SK-N-SH (cell line): ENCODE data around the gene CACNA2D1. TPM values are rescaled to one million over a fixed set of nuclear protein-coding genes. Genes with fewer than 3 reads are reported as not detected.

Experiments
- CTCF ChIA-PET: fragments of 300-600, 350-600 bp; formaldehyde crosslinking; extraction: SDS; loops from one replicate; lab custom pipeline; 2021; lab: Yijun Ruan, JAX
- POLR2A ChIA-PET: fragments of 350-600 bp; sonication (Branson Sonifier 250); formaldehyde crosslinking; extraction: SDS; loops from one replicate; lab custom pipeline; 2020; ENCODE audit warnings: antibody characterized with exemption, inconsistent platforms; lab: Yijun Ruan, JAX
- DNase-seq: peaks from one replicate; pipeline ENCODE4 v3.0.0; 2012
- H2AFZ ChIP-seq: fragments of 200-600 bp; sonication (generic); 2 replicates; pipeline ENCODE4 v1.8.1; 2016; ENCODE audit warnings: antibody characterized with exemption, mild to moderate bottlenecking, low read depth
- H3F3A ChIP-seq: fragments of 200-600 bp; sonication (generic); replicated peaks from 2 replicates; pipeline ENCODE3; 2016; ENCODE audit warnings: antibody characterized with exemption, mild to moderate bottlenecking; ENCODE audit not compliant: insufficient read depth
- H3K27ac ChIP-seq, 2 experiments: fragments of 200-500 bp in 1 of 2; fragments of 200-600 bp in 1 of 2; sonication (Bioruptor generic) in 1 of 2; sonication (generic), shearing (Covaris generic) in 1 of 2; 2 replicates each; pipeline versions ENCODE4 v1.5.1 to v1.6.1; 2014 to 2016; ENCODE audit warnings: low read depth in 2 of 2, inconsistent platforms in 1 of 2, low read length in 1 of 2, mild to moderate bottlenecking in 1 of 2, mixed read lengths in 1 of 2
- H3K27me3 ChIP-seq: fragments of 200-600 bp; sonication (generic), shearing (Covaris generic); 2 replicates; pipeline ENCODE4 v1.6.1; 2016; ENCODE audit warnings: mixed run types; ENCODE audit not compliant: insufficient read depth
- H3K36me3 ChIP-seq, 2 experiments: fragments of 200-500 bp in 1 of 2; fragments of 200-600 bp in 1 of 2; sonication (Bioruptor generic) in 1 of 2; sonication (generic) in 1 of 2; replicated peaks in 1 of 2; 2 replicates each; pipeline versions ENCODE3 to v1.5.1; 2014 to 2016; ENCODE audit warnings: low read length in 1 of 2, mild to moderate bottlenecking in 1 of 2; ENCODE audit not compliant: insufficient read depth in 2 of 2, control insufficient read depth in 1 of 2
- H3K4me1 ChIP-seq, 2 experiments: fragments of 200-500 bp in 1 of 2; fragments of 200-600 bp in 1 of 2; sonication (Bioruptor generic) in 1 of 2; sonication (generic), shearing (Covaris generic) in 1 of 2; 2 replicates each; pipeline versions ENCODE4 v1.5.1 to v1.6.1; 2014 to 2016; ENCODE audit warnings: low read depth in 1 of 2, low read length in 1 of 2, mixed run types in 1 of 2; ENCODE audit not compliant: insufficient read depth in 2 of 2, control insufficient read depth in 1 of 2
- H3K4me2 ChIP-seq: fragments of 200-600 bp; sonication (generic), shearing (Covaris generic); 2 replicates; pipeline ENCODE4 v1.6.1; 2017; ENCODE audit warnings: mixed run types
- H3K4me3 ChIP-seq, 2 experiments: fragments of 200-500 bp in 1 of 2; fragments of 200-600 bp in 1 of 2; sonication (Bioruptor generic) in 1 of 2; sonication (generic), shearing (Covaris generic) in 1 of 2; 2 replicates each; pipeline versions ENCODE4 v1.5.1 to v1.8.1; 2014 to 2016; ENCODE audit warnings: low read depth in 2 of 2, inconsistent platforms in 1 of 2, low read length in 1 of 2, mild to moderate bottlenecking in 1 of 2, mixed read lengths in 1 of 2, moderate library complexity in 1 of 2
- H3K79me2 ChIP-seq: fragments of 200-600 bp; sonication (generic); 2 replicates; pipeline ENCODE4 v1.8.1; 2017; ENCODE audit warnings: mild to moderate bottlenecking; ENCODE audit not compliant: insufficient read depth
- H3K9ac ChIP-seq: fragments of 200-600 bp; sonication (generic); 2 replicates; pipeline ENCODE4 v1.6.1; 2017; ENCODE audit warnings: mixed run types
- H3K9me2 ChIP-seq: fragments of 200-600 bp; sonication (generic); 2 replicates; pipeline ENCODE4 v1.6.1; 2017; ENCODE audit warnings: mixed run types
- H3K9me3 ChIP-seq: fragments of 200-600 bp; sonication (generic); 2 replicates; pipeline ENCODE4 v1.6.1; 2017; ENCODE audit warnings: mixed run types, mild to moderate bottlenecking, moderate library complexity
- H4K20me1 ChIP-seq: fragments of 200-600 bp; sonication (generic); 2 replicates; pipeline ENCODE4 v1.6.1; 2017; ENCODE audit warnings: mild to moderate bottlenecking, mixed run types; ENCODE audit not compliant: insufficient read depth
- EP300 ChIP-seq, 2 experiments: IDR thresholded peaks; 2 replicates each; pipeline versions ENCODE4 v1.4.0 to v1.6.1; 2012; ENCODE audit warnings: borderline replicate concordance in 1 of 2, low read depth in 1 of 2, low read length in 1 of 2
- FOSL2 ChIP-seq: IDR thresholded peaks from 2 replicates; pipeline ENCODE4 v1.4.0; 2012; ENCODE audit warnings: low read depth, mild to moderate bottlenecking, moderate library complexity, borderline replicate concordance
- MEF2A ChIP-seq: IDR thresholded peaks from 2 replicates; pipeline ENCODE4 v1.4.0; 2012; ENCODE audit warnings: low read depth, borderline replicate concordance
- MXI1 ChIP-seq: IDR thresholded peaks from 2 replicates; pipeline ENCODE4 v1.6.1; 2012; ENCODE audit warnings: mild to moderate bottlenecking, low read depth, low read length, improper control_type of control experiment
- NFIC ChIP-seq: IDR thresholded peaks from 2 replicates; pipeline ENCODE4 v1.4.0; 2012; ENCODE audit warnings: borderline replicate concordance
- RAD21 ChIP-seq: IDR thresholded peaks from 2 replicates; pipeline ENCODE4 v1.6.1; 2012; ENCODE audit warnings: mild to moderate bottlenecking, low read length
- SIN3A ChIP-seq: IDR thresholded peaks from 2 replicates; pipeline ENCODE4 v1.6.1; 2012; ENCODE audit warnings: low read depth, mild to moderate bottlenecking, low read length, moderate library complexity, borderline replicate concordance
- SMC3 ChIP-seq: IDR thresholded peaks from 2 replicates; pipeline ENCODE4 v1.6.1; 2012; ENCODE audit warnings: low read depth, low read length, improper control_type of control experiment
- WGBS: methylation state at CpG from one replicate; pipeline ENCODE4 v1.1.6; 2017; ENCODE audit warnings: low lambda C conversion rate; 5-methylcytosine and 5-hydroxymethylcytosine counted together
- polyA plus RNA-seq, 3 experiments: library from polyadenylated mRNA; depleted of rRNA; stranded (reverse); fragments of >200 nt; gene quantifications; 2 replicates each; pipeline ENCODE4 v1.2.3, GENCODE V29; 2012
- TF ChIP-seq, protein P1 (sequence below): fragments of 200-600 bp; sonication (generic); IDR thresholded peaks from 2 replicates; pipeline ENCODE4 v1.6.1; 2017; ENCODE audit warnings: antibody characterized with exemption, mild to moderate bottlenecking, moderate library complexity
- TF ChIP-seq, protein P2 (sequence below): IDR thresholded peaks from 2 replicates; pipeline ENCODE4 v1.4.0; 2012; ENCODE audit warnings: low read depth
- TF ChIP-seq, protein P3 (sequence below): IDR thresholded peaks from 2 replicates; pipeline ENCODE4 v1.4.0; 2012; ENCODE audit warnings: low read depth, borderline replicate concordance
- TF ChIP-seq, protein P4 (sequence below): IDR thresholded peaks from 2 replicates; pipeline ENCODE4 v1.6.1; 2012; ENCODE audit warnings: mild to moderate bottlenecking, low read depth, low read length, moderate library complexity
- TF ChIP-seq, protein P5 (sequence below): IDR thresholded peaks from 2 replicates; pipeline ENCODE4 v1.4.0; 2012; ENCODE audit warnings: low read depth, borderline replicate concordance

The CACNA2D1 gene
- polyA plus RNA-seq, 1 of the 3 experiments (the other 2 are of a cell fraction): 3.4 TPM

- TF ChIP-seq, protein P1, sequence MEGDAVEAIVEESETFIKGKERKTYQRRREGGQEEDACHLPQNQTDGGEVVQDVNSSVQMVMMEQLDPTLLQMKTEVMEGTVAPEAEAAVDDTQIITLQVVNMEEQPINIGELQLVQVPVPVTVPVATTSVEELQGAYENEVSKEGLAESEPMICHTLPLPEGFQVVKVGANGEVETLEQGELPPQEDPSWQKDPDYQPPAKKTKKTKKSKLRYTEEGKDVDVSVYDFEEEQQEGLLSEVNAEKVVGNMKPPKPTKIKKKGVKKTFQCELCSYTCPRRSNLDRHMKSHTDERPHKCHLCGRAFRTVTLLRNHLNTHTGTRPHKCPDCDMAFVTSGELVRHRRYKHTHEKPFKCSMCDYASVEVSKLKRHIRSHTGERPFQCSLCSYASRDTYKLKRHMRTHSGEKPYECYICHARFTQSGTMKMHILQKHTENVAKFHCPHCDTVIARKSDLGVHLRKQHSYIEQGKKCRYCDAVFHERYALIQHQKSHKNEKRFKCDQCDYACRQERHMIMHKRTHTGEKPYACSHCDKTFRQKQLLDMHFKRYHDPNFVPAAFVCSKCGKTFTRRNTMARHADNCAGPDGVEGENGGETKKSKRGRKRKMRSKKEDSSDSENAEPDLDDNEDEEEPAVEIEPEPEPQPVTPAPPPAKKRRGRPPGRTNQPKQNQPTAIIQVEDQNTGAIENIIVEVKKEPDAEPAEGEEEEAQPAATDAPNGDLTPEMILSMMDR: no peak
- TF ChIP-seq NFIC (no peak), SMC3 (no peak), RAD21 (no peak)
Observed at GRCh38 chr7:82375129-82375528, 68.4 kb downstream of the CACNA2D1 start (continued).

GRCh38 chr7:82373926-82374635 lies 69.5 kb downstream of the CACNA2D1 start:
- no peak for DNase-seq
- Histone ChIP-seq H3K27me3 (no peaks in the 10 kb centered on the region), H2AFZ (no peak overlapping the region), H3K9me2 (no peaks in the 10 kb centered on the region), H3F3A (no peaks in the 10 kb centered on the region), H3K4me3 (no peak overlapping the region), H3K27ac (peak overlapping the region in 1 of 2 experiments; percentile 23; a peak in 1 of 4 replicates), H3K79me2 (peaks cover 4% of the 10 kb centered on the region; the same call in 1 of the 2 replicates), H3K4me2 (no peak overlapping the region), H3K4me1 (peaks cover 5 to 26% of the 10 kb centered on the region in 2 experiments; a peak in 3 of 4 replicates), H3K9ac (no peak overlapping the region), H3K9me3 (no peaks in the 10 kb centered on the region), H3K36me3 (no peaks in the 10 kb centered on the region), H4K20me1 (no peaks in the 10 kb centered on the region)
- CTCF ChIA-PET: interaction anchor here (1.0 to 1.2 kb wide), 2 partner anchors 14 to 15 kb away, joined by 3 to 5 read pairs; no protein-coding TSS in a partner anchor
- 78% methylated on average over 7 of the region's 7 CpGs for WGBS
- POLR2A ChIA-PET: no interaction called here
- TF ChIP-seq, protein P2, sequence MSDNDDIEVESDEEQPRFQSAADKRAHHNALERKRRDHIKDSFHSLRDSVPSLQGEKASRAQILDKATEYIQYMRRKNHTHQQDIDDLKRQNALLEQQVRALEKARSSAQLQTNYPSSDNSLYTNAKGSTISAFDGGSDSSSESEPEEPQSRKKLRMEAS: no peak
- 0 out of 2 replicates have a peak, but pooled peaks have one; percentile 3 for TF ChIP-seq SMC3

DNA sequence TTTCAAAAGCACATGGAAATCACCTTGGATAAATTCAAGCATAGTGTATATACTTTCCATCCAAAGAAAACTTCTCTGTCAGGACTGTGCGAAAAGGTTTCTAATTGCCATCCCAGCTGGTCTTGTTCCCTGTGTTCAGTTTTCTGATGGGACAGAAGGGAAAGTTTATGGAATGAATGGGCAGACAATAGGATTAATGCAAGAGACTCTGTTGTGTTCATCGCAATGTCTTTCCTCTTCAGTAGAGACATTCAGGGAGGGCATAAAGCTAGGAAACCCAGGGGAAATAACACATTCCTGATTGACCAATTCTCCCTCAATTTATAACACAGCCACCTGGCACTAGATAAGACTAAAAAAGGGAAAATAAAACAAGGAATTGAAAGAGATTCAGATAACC lies 78.9 kb downstream of the CACNA2D1 start:
- peaks cover 17% of the 10 kb centered on the region for H3F3A ChIP-seq
- WGBS: 95% methylated on average over 2 of the region's 2 CpGs
- H3K36me3 ChIP-seq: no peaks in the 10 kb centered on the region
- no peak overlapping the region; a peak in 1 of 4 replicates for H3K27ac ChIP-seq
- H3K4me3 ChIP-seq: no peak overlapping the region
- no peaks in the 10 kb centered on the region for H3K27me3 ChIP-seq
- H3K9me3 ChIP-seq: no peaks in the 10 kb centered on the region
- ChIA-PET CTCF (no interaction called here), POLR2A (no interaction called here)
- no peak overlapping the region for H3K9ac ChIP-seq
- no peak for DNase-seq
- H3K4me2 ChIP-seq: no peak overlapping the region
- H3K4me1 ChIP-seq: peaks cover 0 to 10% of the 10 kb centered on the region in 2 experiments; a peak in 2 of 4 replicates
- no peaks in the 10 kb centered on the region for H3K79me2 ChIP-seq
- H3K9me2 ChIP-seq: no peaks in the 10 kb centered on the region
- no peaks in the 10 kb centered on the region for H4K20me1 ChIP-seq
- no peak overlapping the region for H2AFZ ChIP-seq
- TF ChIP-seq MEF2A: no peak
- TF ChIP-seq SMC3: no peak
- TF ChIP-seq NFIC: no peak
- no peak for TF ChIP-seq MXI1
- TF ChIP-seq, protein P3, sequence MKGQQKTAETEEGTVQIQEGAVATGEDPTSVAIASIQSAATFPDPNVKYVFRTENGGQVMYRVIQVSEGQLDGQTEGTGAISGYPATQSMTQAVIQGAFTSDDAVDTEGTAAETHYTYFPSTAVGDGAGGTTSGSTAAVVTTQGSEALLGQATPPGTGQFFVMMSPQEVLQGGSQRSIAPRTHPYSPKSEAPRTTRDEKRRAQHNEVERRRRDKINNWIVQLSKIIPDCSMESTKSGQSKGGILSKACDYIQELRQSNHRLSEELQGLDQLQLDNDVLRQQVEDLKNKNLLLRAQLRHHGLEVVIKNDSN: no peak
- TF ChIP-seq FOSL2: no peak
- TF ChIP-seq, protein P4, sequence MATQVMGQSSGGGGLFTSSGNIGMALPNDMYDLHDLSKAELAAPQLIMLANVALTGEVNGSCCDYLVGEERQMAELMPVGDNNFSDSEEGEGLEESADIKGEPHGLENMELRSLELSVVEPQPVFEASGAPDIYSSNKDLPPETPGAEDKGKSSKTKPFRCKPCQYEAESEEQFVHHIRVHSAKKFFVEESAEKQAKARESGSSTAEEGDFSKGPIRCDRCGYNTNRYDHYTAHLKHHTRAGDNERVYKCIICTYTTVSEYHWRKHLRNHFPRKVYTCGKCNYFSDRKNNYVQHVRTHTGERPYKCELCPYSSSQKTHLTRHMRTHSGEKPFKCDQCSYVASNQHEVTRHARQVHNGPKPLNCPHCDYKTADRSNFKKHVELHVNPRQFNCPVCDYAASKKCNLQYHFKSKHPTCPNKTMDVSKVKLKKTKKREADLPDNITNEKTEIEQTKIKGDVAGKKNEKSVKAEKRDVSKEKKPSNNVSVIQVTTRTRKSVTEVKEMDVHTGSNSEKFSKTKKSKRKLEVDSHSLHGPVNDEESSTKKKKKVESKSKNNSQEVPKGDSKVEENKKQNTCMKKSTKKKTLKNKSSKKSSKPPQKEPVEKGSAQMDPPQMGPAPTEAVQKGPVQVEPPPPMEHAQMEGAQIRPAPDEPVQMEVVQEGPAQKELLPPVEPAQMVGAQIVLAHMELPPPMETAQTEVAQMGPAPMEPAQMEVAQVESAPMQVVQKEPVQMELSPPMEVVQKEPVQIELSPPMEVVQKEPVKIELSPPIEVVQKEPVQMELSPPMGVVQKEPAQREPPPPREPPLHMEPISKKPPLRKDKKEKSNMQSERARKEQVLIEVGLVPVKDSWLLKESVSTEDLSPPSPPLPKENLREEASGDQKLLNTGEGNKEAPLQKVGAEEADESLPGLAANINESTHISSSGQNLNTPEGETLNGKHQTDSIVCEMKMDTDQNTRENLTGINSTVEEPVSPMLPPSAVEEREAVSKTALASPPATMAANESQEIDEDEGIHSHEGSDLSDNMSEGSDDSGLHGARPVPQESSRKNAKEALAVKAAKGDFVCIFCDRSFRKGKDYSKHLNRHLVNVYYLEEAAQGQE: no peak
- TF ChIP-seq EP300 (IDR thresholded peaks at IDR 0.05; ENCODE audit: borderline replicate concordance in 1 of 2, low read depth in 1 of 2, low read length in 1 of 2): no peak
- no peak for TF ChIP-seq SIN3A
- TF ChIP-seq, protein P5, sequence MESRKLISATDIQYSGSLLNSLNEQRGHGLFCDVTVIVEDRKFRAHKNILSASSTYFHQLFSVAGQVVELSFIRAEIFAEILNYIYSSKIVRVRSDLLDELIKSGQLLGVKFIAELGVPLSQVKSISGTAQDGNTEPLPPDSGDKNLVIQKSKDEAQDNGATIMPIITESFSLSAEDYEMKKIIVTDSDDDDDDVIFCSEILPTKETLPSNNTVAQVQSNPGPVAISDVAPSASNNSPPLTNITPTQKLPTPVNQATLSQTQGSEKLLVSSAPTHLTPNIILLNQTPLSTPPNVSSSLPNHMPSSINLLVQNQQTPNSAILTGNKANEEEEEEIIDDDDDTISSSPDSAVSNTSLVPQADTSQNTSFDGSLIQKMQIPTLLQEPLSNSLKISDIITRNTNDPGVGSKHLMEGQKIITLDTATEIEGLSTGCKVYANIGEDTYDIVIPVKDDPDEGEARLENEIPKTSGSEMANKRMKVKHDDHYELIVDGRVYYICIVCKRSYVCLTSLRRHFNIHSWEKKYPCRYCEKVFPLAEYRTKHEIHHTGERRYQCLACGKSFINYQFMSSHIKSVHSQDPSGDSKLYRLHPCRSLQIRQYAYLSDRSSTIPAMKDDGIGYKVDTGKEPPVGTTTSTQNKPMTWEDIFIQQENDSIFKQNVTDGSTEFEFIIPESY: no peak
- TF ChIP-seq, protein P2: no peak
